HG03066 (cell line): ENCODE results near the gene STK32B.

Source experiments
- ATAC-seq: cut with Tn5 transposase; IDR thresholded peaks from one replicate; pipeline ENCODE4 v1.9.1; 2021; ENCODE audit warnings: low read depth; ENCODE audit not compliant: unreplicated experiment

The STK32B gene

GRCh38 chr4:5120067-5120466 is 68.8 kb downstream of the STK32B start:
- ATAC-seq: no peak

DNA sequence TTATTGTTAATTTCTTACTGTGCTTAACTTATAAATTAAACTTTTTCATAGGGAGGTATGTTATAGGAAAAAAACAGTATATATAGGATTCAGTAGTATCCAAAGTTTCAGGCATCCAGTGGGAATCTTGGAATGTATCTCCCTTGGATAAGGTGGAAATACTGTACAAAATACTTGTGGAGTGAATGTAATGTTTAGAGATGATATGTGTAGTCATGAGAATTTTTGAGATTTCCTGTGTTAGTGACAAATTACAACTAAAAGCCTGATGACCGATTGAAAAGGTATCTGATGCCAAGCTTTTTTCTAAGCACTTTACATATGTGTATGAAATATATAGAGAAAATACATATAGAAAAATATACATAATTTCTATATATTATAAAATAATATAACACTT is 69.2 kb downstream of the STK32B start:
- ATAC-seq: no peak

- ATAC-seq: no peak
Measured at GRCh38 chr4:5122114-5122513, 70.8 kb downstream of the STK32B start.

- no peak for ATAC-seq
Measured at GRCh38 chr4:5124876-5125275, 73.6 kb downstream of the STK32B start.

GRCh38 chr4:5125321-5125720 is 74.0 kb downstream of the STK32B start:
- no peak for ATAC-seq

DNA sequence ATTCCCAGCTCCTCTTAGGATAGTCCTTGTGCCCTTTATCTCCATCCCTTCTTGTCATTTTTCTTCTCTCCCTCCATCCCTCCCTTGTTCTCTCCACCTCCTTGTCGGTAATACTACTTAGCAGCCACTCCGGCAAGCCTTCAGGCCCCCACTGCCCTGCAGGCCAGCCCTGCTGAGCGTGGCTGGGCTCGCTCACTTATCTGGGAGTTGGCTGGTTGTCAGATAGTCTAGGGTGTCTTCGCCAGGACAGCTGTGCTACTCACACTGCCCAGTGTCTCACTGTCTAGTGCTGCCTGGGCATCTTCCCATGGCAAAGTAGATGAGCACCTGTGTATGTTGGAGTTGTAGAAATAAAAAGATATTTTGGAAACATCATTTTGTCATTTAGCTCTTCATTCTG is 75.0 kb downstream of the STK32B start:
- no peak for ATAC-seq

- no peak for ATAC-seq
Measured at GRCh38 chr4:5126857-5127256, 75.6 kb downstream of the STK32B start.

GRCh38 chr4:5127556-5127955 is 76.3 kb downstream of the STK32B start:
- no peak for ATAC-seq

GRCh38 chr4:5128569-5128968 is 77.3 kb downstream of the STK32B start:
- ATAC-seq: no peak

- no peak for ATAC-seq
Measured at GRCh38 chr4:5133201-5133600, 81.9 kb downstream of the STK32B start.

DNA sequence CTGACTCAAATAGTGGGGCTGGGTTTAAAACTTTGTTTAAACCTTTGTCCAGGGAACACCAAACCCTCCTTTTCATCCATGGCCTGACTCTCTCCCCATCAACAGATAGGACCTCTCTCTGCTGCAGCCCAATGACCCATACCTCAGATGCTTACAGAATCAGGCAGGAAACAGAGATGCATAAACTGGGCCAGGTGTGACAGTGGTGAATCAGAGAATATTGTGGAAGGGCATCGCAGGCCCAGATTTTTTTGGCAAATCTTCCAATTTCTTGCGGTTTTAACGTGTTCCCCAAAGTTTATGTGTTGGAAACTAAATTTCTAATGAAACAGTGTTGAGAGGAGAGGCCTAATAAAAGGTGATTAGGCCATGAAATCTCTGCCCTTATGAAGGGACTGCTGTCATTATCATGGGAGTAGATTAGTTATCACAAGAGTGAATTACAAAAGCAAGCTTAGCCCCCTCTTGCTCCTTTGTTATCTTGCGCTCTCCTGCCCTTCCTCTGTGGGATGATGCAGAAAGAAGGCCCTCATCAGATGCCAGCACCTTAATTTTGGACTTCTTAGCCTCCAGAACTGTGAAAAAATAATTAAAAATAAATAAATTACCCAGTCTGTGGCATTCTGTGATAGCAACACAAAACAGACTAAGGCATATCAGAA is 82.8 kb downstream of the STK32B start:
- ATAC-seq: no peak

DNA sequence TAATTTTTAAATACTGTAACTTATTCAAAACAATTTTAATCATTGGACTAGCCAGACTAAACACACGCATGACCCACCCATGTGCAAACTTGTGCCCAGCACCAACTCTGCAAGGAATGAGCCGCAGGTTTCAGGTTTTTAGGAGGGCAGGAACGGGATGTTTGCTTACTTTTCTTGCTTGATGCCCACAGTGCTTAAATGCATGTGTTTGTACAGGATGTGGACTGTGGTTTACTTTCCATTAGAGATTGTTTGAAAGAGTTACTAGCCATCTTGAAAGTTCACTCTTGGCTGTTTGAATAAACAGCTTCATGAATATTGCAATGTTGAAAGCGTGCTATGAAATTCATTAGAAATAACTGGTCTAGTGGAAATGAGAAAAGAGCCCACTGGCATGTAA is 83.3 kb downstream of the STK32B start:
- no peak for ATAC-seq

GRCh38 chr4:5137226-5137625 is 85.9 kb downstream of the STK32B start:
- no peak for ATAC-seq

- no peak for ATAC-seq
Measured at GRCh38 chr4:5137927-5138326, 86.6 kb downstream of the STK32B start.

DNA sequence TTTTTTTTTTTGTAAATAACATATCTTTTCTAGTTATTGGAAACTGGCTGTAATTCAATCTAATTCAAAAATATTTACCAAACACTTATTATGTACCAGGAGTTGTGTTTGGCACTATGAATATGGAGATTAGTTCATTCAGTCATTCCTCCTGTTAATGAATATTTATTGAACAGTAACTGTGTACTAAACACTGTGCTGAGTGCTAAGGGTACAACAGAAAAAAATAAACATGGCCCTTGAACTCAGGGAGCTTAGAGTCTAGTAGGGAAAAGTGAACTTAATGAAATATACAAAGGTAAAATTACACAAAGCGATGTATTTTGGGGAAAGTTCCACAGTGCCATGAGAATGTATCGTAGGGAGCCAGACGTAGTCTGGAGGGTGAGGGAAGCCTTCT is 87.1 kb downstream of the STK32B start:
- no peak for ATAC-seq

GRCh38 chr4:5139141-5139540 is 87.9 kb downstream of the STK32B start:
- ATAC-seq: no peak

GRCh38 chr4:5141802-5142201 is 90.5 kb downstream of the STK32B start:
- no peak for ATAC-seq

- no peak for ATAC-seq
Measured at GRCh38 chr4:5142726-5143125, 91.4 kb downstream of the STK32B start.

- no peak for ATAC-seq
Measured at GRCh38 chr4:5143306-5143861, 92.1 kb downstream of the STK32B start.

- ATAC-seq: no peak
Measured at GRCh38 chr4:5143940-5144339, 92.7 kb downstream of the STK32B start.

DNA sequence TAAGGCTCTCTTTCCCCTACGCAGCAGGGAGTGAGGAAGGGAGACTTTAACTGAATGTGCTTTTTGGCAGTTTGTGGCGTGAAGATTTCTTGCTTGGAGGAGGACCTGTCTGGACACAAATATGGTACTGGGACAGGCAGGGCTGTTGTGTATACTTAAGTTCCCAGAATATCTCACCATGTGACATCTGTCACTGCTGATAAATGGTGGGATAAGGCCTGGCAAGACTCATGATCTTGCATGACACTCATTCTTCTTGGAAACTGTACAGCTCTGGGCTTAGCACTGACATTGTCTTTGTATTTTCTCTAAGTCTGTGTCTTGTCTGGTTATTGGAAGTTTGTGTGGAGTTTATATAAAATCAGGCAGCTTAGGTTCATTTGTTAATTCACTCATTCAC is 93.1 kb downstream of the STK32B start:
- ATAC-seq: no peak

- ATAC-seq: no peak
Measured at GRCh38 chr4:5146248-5146647, 95.0 kb downstream of the STK32B start.

DNA sequence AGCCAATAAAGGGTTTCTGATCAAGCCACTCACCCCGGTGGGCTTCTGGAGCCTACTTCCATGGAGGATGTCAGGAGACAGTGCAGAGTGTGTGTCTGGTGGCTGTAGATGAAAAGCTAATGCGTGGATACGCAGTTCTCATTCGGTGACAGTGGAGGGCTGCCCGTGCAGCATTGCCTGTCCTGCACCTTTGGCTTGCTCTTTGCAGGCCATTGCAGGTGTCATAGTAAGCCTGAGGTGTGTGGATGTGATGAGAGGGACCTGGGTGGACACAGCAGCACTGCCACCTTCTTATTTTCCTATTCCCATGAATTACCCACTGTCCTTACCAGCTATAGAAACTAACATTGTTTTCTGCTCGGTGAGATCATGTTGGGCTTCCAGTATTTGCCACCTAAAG is 101.2 kb downstream of the STK32B start:
- no peak for ATAC-seq
